Mammary epithelial cell (primary cell): ENCODE results near the gene IFI27.

Experiments
- EZH2 ChIP-seq: IDR thresholded peaks from 2 replicates; pipeline ENCODE4 v1.6.1; 2012; ENCODE audit warnings: low read length, inconsistent platforms, borderline replicate concordance
- TF ChIP-seq, protein P1 (sequence below), 2 donors: IDR thresholded peaks in 1 of 2; conservative IDR thresholded peaks in 1 of 2; 2 replicates each; pipeline ENCODE4 v1.5.1; 2011 to 2012; ENCODE audit warnings: inconsistent platforms in 2 of 2, low read length in 2 of 2, mild to moderate bottlenecking in 2 of 2, control low read depth in 1 of 2, low read depth in 1 of 2; ENCODE audit not compliant: insufficient read depth in 1 of 2; ENCODE audit errors: extremely low read depth in 1 of 2

DNA sequence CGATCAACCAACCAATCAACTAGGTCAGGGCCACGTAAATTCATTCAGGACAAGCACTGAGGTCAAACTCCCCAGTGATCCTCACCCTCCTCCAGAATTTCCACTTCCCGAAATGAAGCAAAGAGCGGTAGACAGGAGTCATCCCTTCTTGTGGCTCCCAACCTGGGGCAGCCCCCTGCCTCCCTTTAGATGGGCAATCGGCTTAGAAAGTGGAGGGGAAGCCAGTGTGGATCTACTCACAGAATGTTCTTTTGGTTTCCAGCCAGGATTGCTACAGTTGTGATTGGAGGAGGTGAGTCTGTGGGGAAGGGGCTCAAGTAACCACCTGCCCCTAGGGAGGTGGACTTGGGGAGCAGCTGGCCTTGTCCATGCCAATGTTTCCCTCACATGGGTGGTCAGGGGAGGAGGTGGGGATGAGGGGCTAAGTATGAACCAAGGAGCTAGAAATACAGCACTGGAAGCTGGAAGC is 4.1 kb downstream of the IFI27 start:
- TF ChIP-seq, protein P1, sequence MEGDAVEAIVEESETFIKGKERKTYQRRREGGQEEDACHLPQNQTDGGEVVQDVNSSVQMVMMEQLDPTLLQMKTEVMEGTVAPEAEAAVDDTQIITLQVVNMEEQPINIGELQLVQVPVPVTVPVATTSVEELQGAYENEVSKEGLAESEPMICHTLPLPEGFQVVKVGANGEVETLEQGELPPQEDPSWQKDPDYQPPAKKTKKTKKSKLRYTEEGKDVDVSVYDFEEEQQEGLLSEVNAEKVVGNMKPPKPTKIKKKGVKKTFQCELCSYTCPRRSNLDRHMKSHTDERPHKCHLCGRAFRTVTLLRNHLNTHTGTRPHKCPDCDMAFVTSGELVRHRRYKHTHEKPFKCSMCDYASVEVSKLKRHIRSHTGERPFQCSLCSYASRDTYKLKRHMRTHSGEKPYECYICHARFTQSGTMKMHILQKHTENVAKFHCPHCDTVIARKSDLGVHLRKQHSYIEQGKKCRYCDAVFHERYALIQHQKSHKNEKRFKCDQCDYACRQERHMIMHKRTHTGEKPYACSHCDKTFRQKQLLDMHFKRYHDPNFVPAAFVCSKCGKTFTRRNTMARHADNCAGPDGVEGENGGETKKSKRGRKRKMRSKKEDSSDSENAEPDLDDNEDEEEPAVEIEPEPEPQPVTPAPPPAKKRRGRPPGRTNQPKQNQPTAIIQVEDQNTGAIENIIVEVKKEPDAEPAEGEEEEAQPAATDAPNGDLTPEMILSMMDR (conservative IDR thresholded peaks at IDR 0.05 in 1 of 2, IDR thresholded peaks at IDR 0.05 in 1 of 2; ENCODE audit: extremely low read depth in 1 of 2, insufficient read depth in 1 of 2, low read depth in 1 of 2, low read length in 2 of 2), result no peak
- TF ChIP-seq EZH2, result no peak
